HEK293 (cell line): ENCODE results near the gene STRN4.

Source experiments
- CTCF ChIA-PET: fragments of 350-600 bp; formaldehyde crosslinking; extraction: SDS; loops from one replicate; lab custom pipeline; 2021; ENCODE audit warnings: antibody characterized with exemption; lab: Yijun Ruan, JAX
- POLR2A ChIA-PET: fragments of 300-600 bp; formaldehyde crosslinking; extraction: SDS; loops from one replicate; lab custom pipeline; 2020; ENCODE audit warnings: antibody characterized with exemption, inconsistent platforms; lab: Yijun Ruan, JAX
- H3K27ac ChIP-seq: fragments of 200-500 bp; sonication (Bioruptor generic); 2 replicates; pipeline ENCODE4 v1.5.1; 2014; ENCODE audit warnings: low read depth, low read length, control low read depth, inconsistent platforms; ENCODE audit errors: extremely low read depth
- H3K36me3 ChIP-seq, 2 experiments: fragments of 200-500 bp in 1 of 2; sonication (Bioruptor generic) in 1 of 2; 1 replicate in 1 of 2; 2 replicates in 1 of 2; pipeline ENCODE4 v1.5.1; 2014 to 2017; ENCODE audit warnings: inconsistent platforms in 2 of 2, low read length in 2 of 2; ENCODE audit not compliant: control insufficient read depth in 2 of 2, insufficient read depth in 1 of 2
- H3K4me1 ChIP-seq: fragments of 200-500 bp; sonication (Bioruptor generic); 2 replicates; pipeline ENCODE4 v1.5.1; 2014; ENCODE audit warnings: mild to moderate bottlenecking, low read length, inconsistent platforms; ENCODE audit not compliant: control insufficient read depth, insufficient read depth
- H3K4me3 ChIP-seq: 2 replicates; pipeline ENCODE4 v1.5.1; 2011; ENCODE audit warnings: low read depth, mild to moderate bottlenecking, control low read depth, low read length, moderate library complexity
- H3K9me3 ChIP-seq: fragments of 200-500 bp; sonication (Bioruptor generic); 2 replicates; pipeline ENCODE4 v1.5.1; 2014; ENCODE audit warnings: low read depth, low read length, inconsistent platforms; ENCODE audit not compliant: control insufficient read depth, insufficient read depth
- SP7 ChIP-seq: fragments of 450-650 bp; formaldehyde crosslinking; IDR thresholded peaks from 2 replicates; pipeline ENCODE4 v1.5.1; 2016; ENCODE audit warnings: missing biosample characterization, missing genetic modification characterization
- ZBTB20 ChIP-seq: fragments of 450-650 bp; formaldehyde crosslinking; IDR thresholded peaks from 2 replicates; pipeline ENCODE4 v1.5.1; 2016; ENCODE audit warnings: missing biosample characterization, missing genetic modification characterization
- ZBTB48 ChIP-seq: fragments of 450-650 bp; formaldehyde crosslinking; IDR thresholded peaks from 2 replicates; pipeline ENCODE4 v1.5.1; 2016; ENCODE audit warnings: missing biosample characterization, missing genetic modification characterization
- ZBTB49 ChIP-seq: fragments of 450-650 bp; formaldehyde crosslinking; IDR thresholded peaks from 2 replicates; pipeline ENCODE4 v1.5.1; 2016; ENCODE audit warnings: missing biosample characterization, missing genetic modification characterization, low read depth
- ZFHX2 ChIP-seq: fragments of 450-650 bp; formaldehyde crosslinking; conservative IDR thresholded peaks from 2 replicates; pipeline ENCODE4 v1.5.1; 2016; ENCODE audit warnings: missing biosample characterization, missing genetic modification characterization
- ZNF140 ChIP-seq: fragments of 450-650 bp; formaldehyde crosslinking; IDR thresholded peaks from 2 replicates; pipeline ENCODE4 v1.5.1; 2016; ENCODE audit warnings: missing biosample characterization, missing genetic modification characterization
- ZNF473 ChIP-seq: fragments of 450-650 bp; formaldehyde crosslinking; IDR thresholded peaks from 2 replicates; pipeline ENCODE4 v1.5.1; 2017; ENCODE audit warnings: missing biosample characterization, missing genetic modification characterization
- ZNF629 ChIP-seq: fragments of 450-650 bp; formaldehyde crosslinking; IDR thresholded peaks from 2 replicates; pipeline ENCODE4 v1.5.1; 2017; ENCODE audit warnings: missing biosample characterization, missing genetic modification characterization
- ZSCAN18 ChIP-seq: fragments of 450-650 bp; formaldehyde crosslinking; IDR thresholded peaks from 2 replicates; pipeline ENCODE4 v1.5.1; 2016; ENCODE audit warnings: missing biosample characterization, missing genetic modification characterization
- TF ChIP-seq, protein P1 (sequence below): fragments of 450-650 bp; formaldehyde crosslinking; IDR thresholded peaks from 2 replicates; pipeline ENCODE4 v1.5.1; 2016; ENCODE audit warnings: missing biosample characterization, missing genetic modification characterization
- TF ChIP-seq, protein P2 (sequence below): fragments of 450-650 bp; formaldehyde crosslinking; IDR thresholded peaks from 2 replicates; pipeline ENCODE4 v1.5.1; 2016; ENCODE audit warnings: missing biosample characterization, missing genetic modification characterization
- TF ChIP-seq, protein P3 (sequence below): fragments of 450-650 bp; formaldehyde crosslinking; conservative IDR thresholded peaks from 2 replicates; pipeline ENCODE4 v1.5.1; 2016; ENCODE audit warnings: low read depth, missing biosample characterization, missing genetic modification characterization

Gene STRN4

DNA sequence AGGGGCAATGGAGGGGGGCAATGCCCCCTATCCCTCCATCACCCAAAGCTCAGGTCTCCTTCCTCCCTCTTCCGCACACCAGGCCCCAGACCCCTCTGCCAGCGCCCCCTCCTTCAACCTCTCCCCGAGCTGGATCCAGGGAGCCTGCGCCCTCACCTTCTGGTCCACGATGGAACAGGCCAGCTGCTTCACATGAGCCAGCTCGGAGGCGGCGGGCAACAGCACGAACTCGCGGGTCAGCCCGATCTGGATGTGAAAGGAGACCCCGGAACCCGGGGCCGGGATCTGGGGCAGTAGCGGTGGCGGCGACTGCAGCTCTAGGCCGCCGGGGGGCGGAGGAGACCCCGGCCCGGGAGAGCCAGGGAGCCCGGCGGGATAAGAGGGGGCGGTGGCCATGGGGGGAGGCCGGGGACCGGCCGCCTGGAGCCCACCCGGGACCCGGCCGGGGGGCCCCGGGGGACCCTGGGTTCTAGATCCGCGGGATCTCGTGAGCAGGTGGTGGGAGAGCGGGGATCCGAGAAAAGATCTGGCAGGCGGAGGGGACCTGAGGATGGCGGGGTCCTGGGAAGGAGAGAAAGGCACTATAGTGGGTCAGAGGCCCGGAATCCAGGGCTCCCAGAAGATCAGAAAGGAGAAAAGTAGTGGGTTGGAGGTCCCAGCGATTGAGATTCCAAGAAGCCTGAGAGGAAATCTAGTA is 30.1 kb downstream of the STRN4 start (continued):
- TF ChIP-seq, protein P1, sequence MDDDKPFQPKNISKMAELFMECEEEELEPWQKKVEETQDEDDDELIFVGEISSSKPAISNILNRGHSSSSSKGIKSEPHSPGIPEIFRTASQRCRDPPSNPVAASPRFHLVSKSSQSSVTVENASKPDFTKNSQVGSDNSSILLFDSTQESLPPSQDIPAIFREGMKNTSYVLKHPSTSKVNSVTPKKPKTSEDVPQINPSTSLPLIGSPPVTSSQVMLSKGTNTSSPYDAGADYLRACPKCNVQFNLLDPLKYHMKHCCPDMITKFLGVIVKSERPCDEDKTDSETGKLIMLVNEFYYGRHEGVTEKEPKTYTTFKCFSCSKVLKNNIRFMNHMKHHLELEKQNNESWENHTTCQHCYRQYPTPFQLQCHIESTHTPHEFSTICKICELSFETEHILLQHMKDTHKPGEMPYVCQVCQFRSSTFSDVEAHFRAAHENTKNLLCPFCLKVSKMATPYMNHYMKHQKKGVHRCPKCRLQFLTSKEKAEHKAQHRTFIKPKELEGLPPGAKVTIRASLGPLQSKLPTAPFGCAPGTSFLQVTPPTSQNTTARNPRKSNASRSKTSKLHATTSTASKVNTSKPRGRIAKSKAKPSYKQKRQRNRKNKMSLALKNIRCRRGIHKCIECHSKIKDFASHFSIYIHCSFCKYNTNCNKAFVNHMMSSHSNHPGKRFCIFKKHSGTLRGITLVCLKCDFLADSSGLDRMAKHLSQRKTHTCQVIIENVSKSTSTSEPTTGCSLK (tag by site-specific recombination), result no peak
- no peak for TF ChIP-seq SP7 (tag by site-specific recombination)
- TF ChIP-seq ZBTB20 (tag by site-specific recombination), result peak; percentile 78
- no peak for TF ChIP-seq ZBTB49 (tag by site-specific recombination)
- no peak for TF ChIP-seq ZNF629 (tag by site-specific recombination)
- TF ChIP-seq, all 188 proteins: peak for 8

DNA sequence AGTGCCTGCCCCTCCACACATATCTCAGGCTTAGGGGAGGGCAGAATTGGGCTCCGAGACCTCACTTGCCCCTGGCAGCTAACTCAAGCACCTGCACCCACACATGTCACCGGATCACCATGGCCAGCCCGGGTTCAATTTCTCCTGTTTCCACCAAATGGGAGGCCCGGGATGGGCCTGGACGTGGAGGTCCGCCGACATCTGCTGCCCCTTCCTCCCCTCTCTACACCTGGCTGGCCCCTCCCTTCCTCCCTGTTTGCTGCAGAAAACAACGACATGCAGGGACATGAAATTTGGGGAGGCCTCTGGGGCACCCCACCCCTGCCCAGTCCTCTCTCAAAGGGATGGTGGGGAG is 30.7 kb downstream of the STRN4 start:
- Histone ChIP-seq H3K4me1 (peaks cover 15% of the 10 kb centered on the region), H3K27ac (peak overlapping the region; percentile 74), H3K9me3 (no peaks in the 10 kb centered on the region), H3K4me3 (peak overlapping the region; percentile 81), H3K36me3 (peaks cover 13 to 22% of the 10 kb centered on the region in 2 experiments; a peak in 2 of 3 replicates)
- no peak for TF ChIP-seq ZNF140 (tag by site-specific recombination)
- TF ChIP-seq ZSCAN18 (tag by site-specific recombination), result no peak
- TF ChIP-seq, protein P2, sequence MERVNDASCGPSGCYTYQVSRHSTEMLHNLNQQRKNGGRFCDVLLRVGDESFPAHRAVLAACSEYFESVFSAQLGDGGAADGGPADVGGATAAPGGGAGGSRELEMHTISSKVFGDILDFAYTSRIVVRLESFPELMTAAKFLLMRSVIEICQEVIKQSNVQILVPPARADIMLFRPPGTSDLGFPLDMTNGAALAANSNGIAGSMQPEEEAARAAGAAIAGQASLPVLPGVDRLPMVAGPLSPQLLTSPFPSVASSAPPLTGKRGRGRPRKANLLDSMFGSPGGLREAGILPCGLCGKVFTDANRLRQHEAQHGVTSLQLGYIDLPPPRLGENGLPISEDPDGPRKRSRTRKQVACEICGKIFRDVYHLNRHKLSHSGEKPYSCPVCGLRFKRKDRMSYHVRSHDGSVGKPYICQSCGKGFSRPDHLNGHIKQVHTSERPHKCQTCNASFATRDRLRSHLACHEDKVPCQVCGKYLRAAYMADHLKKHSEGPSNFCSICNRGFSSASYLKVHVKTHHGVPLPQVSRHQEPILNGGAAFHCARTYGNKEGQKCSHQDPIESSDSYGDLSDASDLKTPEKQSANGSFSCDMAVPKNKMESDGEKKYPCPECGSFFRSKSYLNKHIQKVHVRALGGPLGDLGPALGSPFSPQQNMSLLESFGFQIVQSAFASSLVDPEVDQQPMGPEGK, result 0 out of 2 replicates have a peak, but pooled peaks have one; percentile 15
- no peak for TF ChIP-seq ZNF473
- no peak for TF ChIP-seq ZFHX2 (tag by site-specific recombination)
- 0 out of 2 replicates have a peak, but pooled peaks have one; percentile 31 for TF ChIP-seq ZBTB48 (tag by site-specific recombination)
- TF ChIP-seq, protein P3, sequence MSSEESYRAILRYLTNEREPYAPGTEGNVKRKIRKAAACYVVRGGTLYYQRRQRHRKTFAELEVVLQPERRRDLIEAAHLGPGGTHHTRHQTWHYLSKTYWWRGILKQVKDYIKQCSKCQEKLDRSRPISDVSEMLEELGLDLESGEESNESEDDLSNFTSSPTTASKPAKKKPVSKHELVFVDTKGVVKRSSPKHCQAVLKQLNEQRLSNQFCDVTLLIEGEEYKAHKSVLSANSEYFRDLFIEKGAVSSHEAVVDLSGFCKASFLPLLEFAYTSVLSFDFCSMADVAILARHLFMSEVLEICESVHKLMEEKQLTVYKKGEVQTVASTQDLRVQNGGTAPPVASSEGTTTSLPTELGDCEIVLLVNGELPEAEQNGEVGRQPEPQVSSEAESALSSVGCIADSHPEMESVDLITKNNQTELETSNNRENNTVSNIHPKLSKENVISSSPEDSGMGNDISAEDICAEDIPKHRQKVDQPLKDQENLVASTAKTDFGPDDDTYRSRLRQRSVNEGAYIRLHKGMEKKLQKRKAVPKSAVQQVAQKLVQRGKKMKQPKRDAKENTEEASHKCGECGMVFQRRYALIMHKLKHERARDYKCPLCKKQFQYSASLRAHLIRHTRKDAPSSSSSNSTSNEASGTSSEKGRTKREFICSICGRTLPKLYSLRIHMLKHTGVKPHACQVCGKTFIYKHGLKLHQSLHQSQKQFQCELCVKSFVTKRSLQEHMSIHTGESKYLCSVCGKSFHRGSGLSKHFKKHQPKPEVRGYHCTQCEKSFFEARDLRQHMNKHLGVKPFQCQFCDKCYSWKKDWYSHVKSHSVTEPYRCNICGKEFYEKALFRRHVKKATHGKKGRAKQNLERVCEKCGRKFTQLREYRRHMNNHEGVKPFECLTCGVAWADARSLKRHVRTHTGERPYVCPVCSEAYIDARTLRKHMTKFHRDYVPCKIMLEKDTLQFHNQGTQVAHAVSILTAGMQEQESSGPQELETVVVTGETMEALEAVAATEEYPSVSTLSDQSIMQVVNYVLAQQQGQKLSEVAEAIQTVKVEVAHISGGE (tag by site-specific recombination), result 0 out of 2 replicates have a peak, but pooled peaks have one; percentile 10
- POLR2A ChIA-PET, result interaction anchor here (0.5 to 1.4 kb wide), 5 partner anchors 11 to 135 kb away, joined by 3 to 5 read pairs (median 4); partner anchors contain the start of gene AP2S1
- CTCF ChIA-PET, result interaction anchor here (0.6 to 4.5 kb wide), 6 partner anchors 12 to 1143 kb away, joined by 3 to 69 read pairs (median 4); no protein-coding TSS in a partner anchor
